NCI-H2196 treated with DMSO at 0.1 percent for 48 hours (cell line): Measurements from ENCODE around the gene TRIM2.

Source experiments
- DNase-seq: peaks from one replicate; lab custom pipeline; 2025; ENCODE audit not compliant: unreplicated experiment; lab: John Stamatoyannopoulos, UW

Gene TRIM2

DNA sequence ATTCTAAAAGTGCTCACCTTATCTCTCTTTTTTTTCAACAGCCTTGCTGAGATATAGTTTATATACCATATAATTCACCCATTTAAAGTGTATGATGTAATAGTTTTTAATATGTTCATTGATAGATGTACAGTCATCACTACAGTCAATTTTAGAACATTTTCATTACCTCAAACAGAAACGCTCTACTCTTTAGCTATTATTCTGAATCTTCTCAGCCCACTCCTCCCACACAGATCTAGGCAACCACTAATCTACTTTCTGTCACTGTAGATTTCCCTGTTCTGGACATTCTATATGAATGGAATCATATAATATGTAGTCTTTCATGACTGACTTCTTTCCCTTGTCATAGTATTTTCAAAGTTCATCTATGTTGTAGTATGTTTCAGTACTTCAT, 162.8 kb downstream of the TRIM2 start:
- no peak for DNase-seq

DNA sequence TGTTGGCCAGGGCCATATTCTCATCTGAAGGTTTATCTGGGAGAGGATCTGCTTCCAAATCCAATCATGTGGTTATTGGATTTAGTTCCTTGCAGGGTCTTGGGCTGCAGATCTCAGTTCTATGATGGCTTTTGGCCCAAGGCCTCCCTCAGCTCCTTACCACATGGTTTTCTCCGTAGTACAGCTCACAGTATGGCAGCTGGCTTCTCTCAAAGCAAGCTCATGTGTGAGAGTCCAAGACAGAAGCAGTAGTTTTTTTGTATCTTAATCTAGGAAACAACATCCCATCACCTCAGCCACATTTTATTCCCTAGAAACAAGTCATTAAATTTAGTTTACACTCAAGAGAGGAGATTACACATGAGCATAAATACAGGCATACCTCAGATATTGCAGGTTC, 164.8 kb downstream of the TRIM2 start:
- no peak for DNase-seq

DNA sequence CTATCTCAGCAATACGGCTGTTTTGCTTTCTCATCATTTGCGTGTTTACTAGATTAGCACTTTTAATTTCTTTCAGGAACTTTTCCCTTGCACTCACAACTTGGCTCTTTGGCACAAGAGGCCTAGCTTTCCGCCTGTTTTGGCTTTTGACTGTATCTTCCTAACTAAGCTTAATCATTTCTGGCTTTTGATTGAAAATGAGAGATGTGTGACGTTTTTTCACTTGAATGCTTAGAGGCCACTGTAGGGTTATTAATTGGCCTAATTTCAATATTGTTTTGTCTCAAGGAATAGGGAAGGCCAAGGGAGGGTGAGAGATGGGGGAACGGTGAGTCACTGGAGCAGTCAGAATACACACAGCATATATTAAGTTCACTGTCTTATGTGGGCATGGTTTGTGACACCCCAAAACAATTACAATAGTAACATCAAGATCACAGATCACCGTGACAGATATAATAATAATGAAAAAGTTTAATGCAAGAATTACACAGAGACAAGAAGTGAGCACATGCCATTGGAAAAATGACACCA, 167.5 kb downstream of the TRIM2 start:
- DNase-seq: no peak

DNA sequence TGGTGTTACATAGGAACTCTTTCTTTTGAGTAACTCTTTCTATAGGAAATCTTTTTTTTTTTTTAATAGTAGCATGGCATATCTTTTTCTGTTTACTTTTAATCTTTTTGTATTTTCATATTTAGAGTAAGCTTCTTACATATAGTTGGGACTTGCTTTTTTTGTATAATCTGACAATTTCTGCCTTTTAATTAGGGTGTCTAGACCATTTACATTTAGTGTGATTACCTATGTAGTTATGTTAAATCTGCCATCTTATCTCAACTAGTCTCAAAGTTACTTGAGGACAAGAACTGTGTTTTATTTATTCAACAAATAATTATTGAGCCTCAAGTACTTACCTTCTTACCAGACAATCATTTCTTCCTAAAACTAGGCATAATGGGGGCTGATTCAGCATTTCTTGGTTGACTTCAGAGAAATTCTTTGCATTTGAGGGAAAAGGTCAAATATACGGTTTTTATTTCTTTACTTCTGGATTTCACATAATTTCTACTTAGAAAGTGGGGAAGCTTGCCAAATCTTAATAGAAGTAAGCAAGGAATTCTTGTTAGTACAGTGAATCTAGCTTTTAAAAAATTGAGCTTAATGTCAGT, 168.8 kb downstream of the TRIM2 start:
- DNase-seq: no peak

DNA sequence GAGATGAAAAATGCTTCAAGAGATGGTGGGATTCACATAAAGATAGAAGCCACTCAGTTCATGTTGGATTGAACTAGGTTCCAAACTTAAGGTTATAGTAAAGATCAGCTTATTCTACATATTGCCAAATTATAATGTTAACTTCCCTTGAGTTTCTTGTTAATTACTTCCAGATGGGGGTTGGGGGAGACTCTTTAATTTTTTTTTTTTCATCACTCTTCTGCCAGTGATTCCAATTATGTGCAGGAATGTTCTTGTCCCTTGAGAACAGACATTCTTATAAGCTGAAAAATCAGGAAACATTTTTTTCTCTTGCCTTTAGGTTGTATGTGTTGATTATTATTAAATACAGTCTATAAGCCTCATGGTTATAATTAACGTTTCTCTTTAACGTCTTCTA, 170.2 kb downstream of the TRIM2 start:
- no peak for DNase-seq

DNA sequence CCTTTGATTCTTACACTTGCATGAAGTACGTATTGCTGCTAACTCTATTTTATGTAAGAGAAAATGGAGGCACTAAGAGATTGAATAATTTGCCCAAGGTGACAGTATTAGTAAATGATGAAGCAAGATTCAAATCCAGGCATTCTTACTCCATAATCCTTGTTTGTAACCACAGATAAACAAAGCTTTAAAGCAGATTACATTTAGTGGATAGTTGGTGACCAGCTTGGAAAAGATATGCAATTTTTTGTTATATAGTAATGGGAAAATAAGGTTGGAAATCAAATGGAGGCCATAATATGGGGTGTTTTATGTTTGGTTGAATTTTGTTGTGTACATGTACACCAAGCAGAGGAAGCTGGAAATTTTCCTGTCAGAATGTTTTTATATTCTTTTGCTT, 171.1 kb downstream of the TRIM2 start:
- DNase-seq: no peak

DNA sequence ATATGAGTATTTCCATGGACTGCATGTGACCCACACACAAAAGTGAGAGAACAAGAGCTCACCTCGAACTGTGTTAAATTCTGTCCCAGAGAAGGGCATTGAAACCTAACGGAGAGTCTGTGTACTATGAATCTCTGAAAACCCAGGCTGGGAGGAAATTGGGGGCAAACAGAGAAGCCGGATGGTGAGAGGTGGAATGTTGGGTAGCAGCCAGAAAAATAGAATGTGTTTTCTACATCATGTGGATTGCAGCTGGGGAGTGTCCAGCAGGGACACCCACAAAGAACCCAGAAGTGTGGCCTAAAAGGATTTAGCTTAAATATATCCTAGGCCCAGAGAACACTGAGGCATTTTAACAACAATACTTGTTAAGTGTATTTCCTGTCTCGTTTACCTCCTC, 178.9 kb downstream of the TRIM2 start:
- no peak for DNase-seq

DNA sequence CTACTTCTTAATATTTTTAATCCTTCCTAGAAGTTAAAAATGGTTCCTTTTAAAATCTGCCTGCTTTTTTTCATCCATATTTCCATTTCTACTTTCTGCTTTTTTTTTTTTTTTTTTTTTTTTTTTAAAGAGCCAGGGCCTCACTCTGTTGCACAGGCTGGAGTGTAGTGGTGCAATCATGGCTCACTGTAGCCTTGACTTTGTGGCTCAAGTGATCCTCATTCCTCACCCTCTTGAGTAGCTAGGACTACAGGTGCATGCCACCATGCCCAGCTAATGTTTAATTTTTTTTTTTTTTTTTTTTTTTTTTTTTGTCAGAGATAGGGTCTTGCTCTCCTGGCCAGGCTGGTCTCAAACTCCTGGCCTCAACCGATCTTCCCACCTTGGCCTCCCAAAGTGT, 179.9 kb downstream of the TRIM2 start:
- DNase-seq: no peak

DNA sequence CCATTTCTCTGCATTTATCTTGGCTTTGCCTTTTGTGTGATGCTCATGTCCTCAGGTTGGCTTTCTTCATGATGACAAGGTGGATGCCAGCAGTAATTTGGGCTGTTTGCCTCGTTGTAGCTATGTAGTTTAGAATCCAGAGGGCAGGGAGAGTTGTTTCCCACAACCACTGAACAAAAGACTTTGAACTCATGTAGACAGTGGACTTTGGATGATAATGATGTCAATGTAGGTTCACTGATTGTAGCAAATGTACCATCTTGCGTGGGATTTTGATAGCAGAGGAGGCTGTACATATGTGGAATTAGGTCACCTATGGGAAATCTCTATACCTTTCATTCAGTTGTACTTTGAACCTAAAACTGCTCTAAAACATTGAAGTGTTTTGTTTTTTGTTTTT, 181.5 kb downstream of the TRIM2 start:
- no peak for DNase-seq

DNA sequence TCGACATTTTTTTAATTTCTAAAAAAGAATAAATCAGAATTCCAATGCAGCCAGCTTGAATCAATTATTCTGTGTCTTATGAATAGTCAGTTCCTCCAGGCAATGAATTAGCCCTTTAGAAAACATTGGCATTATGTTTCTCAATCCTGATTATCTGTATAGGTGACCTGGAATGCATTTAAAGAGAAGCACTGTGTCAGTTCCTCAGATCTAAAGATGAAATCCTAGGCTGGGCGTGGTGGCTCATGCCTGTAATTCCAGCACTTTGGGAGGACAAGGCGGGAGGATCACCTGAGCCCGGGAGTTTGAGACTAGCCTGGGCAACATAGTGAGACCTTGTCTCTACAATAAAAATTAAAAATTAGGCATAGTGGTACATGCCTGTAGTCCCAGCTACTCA, 183.7 kb downstream of the TRIM2 start:
- DNase-seq: no peak
